ENCODE data around the gene DAPK1. TPM values are rescaled to one million over a fixed set of nuclear protein-coding genes. Genes with fewer than 3 reads are reported as not detected.

DAPK1 gene
- total and polyA plus RNA-seq, 2 donors (not counting 1 experiment from before 2014, with no cell fraction given) = 1.7 to 2.8 TPM

GRCh38 chr9:87498046-87498810 is 561 bp downstream of the DAPK1 start:
- Mint-ChIP-seq H3K4me1 (peaks cover 7% of the 10 kb centered on the region), H3K4me3 (no peak overlapping the region), H3K27me3 (peaks cover 57% of the 10 kb centered on the region), H3K9me3 (ENCODE audit: insufficient read depth) (no peaks in the 10 kb centered on the region), H3K27ac (no peak overlapping the region)
- H3K9me3 ChIP-seq (ENCODE audit: control extremely low read depth in 1 of 3, control insufficient read depth in 2 of 3, insufficient read depth in 1 of 3, low read length in 2 of 3) = no peaks in the 10 kb centered on the region
- TF ChIP-seq CTCF (IDR thresholded peaks at IDR 0.05) (no peak), EZH2 (IDR thresholded peaks at IDR 0.05; ENCODE audit: borderline replicate concordance, insufficient read depth, low read depth, low read length, poor library complexity, severe bottlenecking) (no peak)
- intact Hi-C loops (cut with micrococcal nuclease) = no loop called here
- whole genome bisulfite sequencing (ENCODE audit: insufficient coverage) = 4% methylated on average over 75 of the region's 80 CpGs
- ATAC-seq (ENCODE audit: low read depth) (no peak), DNase-seq (no peak)
- ChIA-PET POLR2A (no interaction called here), CTCF (no interaction called here)
- no peaks in the 10 kb centered on the region for H3K79me2 ChIP-seq (ENCODE audit: control insufficient read depth, insufficient read depth, low read length)
- no peaks in the 10 kb centered on the region for H4K20me1 ChIP-seq (ENCODE audit: control insufficient read depth, insufficient read depth, low read length, poor library complexity, severe bottlenecking)
- no peak overlapping the region for H3K9ac ChIP-seq (ENCODE audit: low read length)
- peaks cover 0 to 26% (median 10%) of the 10 kb centered on the region in 4 experiments for H3K27me3 ChIP-seq (replicated peaks in 1 of 4; ENCODE audit: control extremely low read depth in 1 of 4, control insufficient read depth in 3 of 4, insufficient read depth in 4 of 4, low read length in 3 of 4)
- peak overlapping the region; percentile 42 for H2AFZ ChIP-seq (ENCODE audit: insufficient read depth, low read depth, low read length, poor library complexity, severe bottlenecking)
- H3K27ac ChIP-seq (ENCODE audit: low read length in 2 of 2) = no peak overlapping the region
- no peaks in the 10 kb centered on the region for H3K36me3 ChIP-seq (replicated peaks in 1 of 2; ENCODE audit: control extremely low read depth in 1 of 2, control insufficient read depth in 1 of 2, extremely low read depth in 1 of 2, insufficient read depth in 2 of 2, low read length in 1 of 2)
- peak overlapping the region; percentile 54 for H3K4me2 ChIP-seq (replicated peaks; ENCODE audit: low read depth, low read length, poor library complexity, severe bottlenecking)
- H3K4me3 ChIP-seq (ENCODE audit: control extremely low read depth in 1 of 5, extremely low read depth in 1 of 5, insufficient read depth in 1 of 5, low read depth in 2 of 5, low read length in 4 of 5) = peak overlapping the region in 4 of 5 experiments; percentile 6 to 29 (median 21)
- peaks cover 3 to 4% of the 10 kb centered on the region in 2 donors for H3K4me1 ChIP-seq (ENCODE audit: control insufficient read depth in 2 of 2, insufficient read depth in 2 of 2, low read length in 2 of 2)

DNA sequence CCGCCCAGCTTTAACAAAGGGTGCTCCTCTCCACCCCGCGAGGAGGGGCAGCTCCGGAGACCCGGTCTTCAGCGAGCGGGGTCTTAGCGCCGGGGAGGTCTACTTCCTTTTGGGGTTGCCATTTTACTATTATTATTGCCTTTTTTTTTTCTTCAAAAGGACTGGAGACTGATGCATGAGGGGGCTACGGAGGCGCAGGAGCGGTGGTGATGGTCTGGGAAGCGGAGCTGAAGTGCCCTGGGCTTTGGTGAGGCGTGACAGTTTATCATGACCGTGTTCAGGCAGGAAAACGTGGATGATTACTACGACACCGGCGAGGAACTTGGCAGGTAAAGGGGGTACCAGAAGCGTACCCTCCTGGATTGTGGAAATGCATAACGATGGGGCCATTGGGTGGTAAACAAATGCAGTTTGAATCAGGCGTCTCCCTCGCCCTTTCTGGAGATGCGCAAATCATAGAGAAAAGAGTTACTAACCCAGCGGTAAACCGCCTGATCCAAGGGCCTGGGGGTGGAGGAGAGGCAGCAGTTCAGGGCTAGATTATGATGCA is 1.2 kb downstream of the DAPK1 start:
- POLR2A ChIA-PET = no interaction called here
- no peaks in the 10 kb centered on the region for H3K9me3 Mint-ChIP-seq (ENCODE audit: insufficient read depth)
- no peak overlapping the region for H3K9ac ChIP-seq (ENCODE audit: low read length)
- WGBS (ENCODE audit: insufficient coverage) = 12% methylated on average over 16 of the region's 26 CpGs
- DNase-seq (no peak), ATAC-seq (ENCODE audit: low read depth) (no peak)
- peaks cover 3 to 4% of the 10 kb centered on the region in 2 donors for H3K4me1 ChIP-seq (ENCODE audit: control insufficient read depth in 2 of 2, insufficient read depth in 2 of 2, low read length in 2 of 2)
- H3K27ac ChIP-seq (ENCODE audit: low read length in 2 of 2) = no peak overlapping the region
- H4K20me1 ChIP-seq (ENCODE audit: control insufficient read depth, insufficient read depth, low read length, poor library complexity, severe bottlenecking) = no peaks in the 10 kb centered on the region
- H3K27ac Mint-ChIP-seq = no peak overlapping the region
- peak overlapping the region; percentile 24 for H3K4me3 Mint-ChIP-seq
- CTCF ChIA-PET = no interaction called here
- H2AFZ ChIP-seq (ENCODE audit: insufficient read depth, low read depth, low read length, poor library complexity, severe bottlenecking) = peak overlapping the region; percentile 16
- H3K9me3 ChIP-seq (ENCODE audit: control extremely low read depth in 1 of 3, control insufficient read depth in 2 of 3, insufficient read depth in 1 of 3, low read length in 2 of 3) = no peaks in the 10 kb centered on the region
- peaks cover 0 to 26% (median 10%) of the 10 kb centered on the region in 4 experiments for H3K27me3 ChIP-seq (replicated peaks in 1 of 4; ENCODE audit: control extremely low read depth in 1 of 4, control insufficient read depth in 3 of 4, insufficient read depth in 4 of 4, low read length in 3 of 4)
- peaks cover 58% of the 10 kb centered on the region for H3K27me3 Mint-ChIP-seq
- H3K4me1 Mint-ChIP-seq = peaks cover 7% of the 10 kb centered on the region
- H3K4me2 ChIP-seq (replicated peaks; ENCODE audit: low read depth, low read length, poor library complexity, severe bottlenecking) = peak overlapping the region; percentile 54
- no peak for TF ChIP-seq CTCF (IDR thresholded peaks at IDR 0.05)
- intact Hi-C loops (cut with micrococcal nuclease) = no loop called here
- no peaks in the 10 kb centered on the region for H3K79me2 ChIP-seq (ENCODE audit: control insufficient read depth, insufficient read depth, low read length)
- peak overlapping the region in 2 of 5 experiments; percentile 25 to 29 for H3K4me3 ChIP-seq (ENCODE audit: control extremely low read depth in 1 of 5, extremely low read depth in 1 of 5, insufficient read depth in 1 of 5, low read depth in 2 of 5, low read length in 4 of 5)
- H3K36me3 ChIP-seq (replicated peaks in 1 of 2; ENCODE audit: control extremely low read depth in 1 of 2, control insufficient read depth in 1 of 2, extremely low read depth in 1 of 2, insufficient read depth in 2 of 2, low read length in 1 of 2) = no peaks in the 10 kb centered on the region
